ENCODE data around the gene PTPN3. TPM values are rescaled to one million over a fixed set of nuclear protein-coding genes. Genes with fewer than 3 reads are reported as not detected.

The PTPN3 gene
- total and polyA plus RNA-seq, 9 of the 15 experiments (the other 6 are each of a cell fraction or from before 2014, with no cell fraction given): 0.02 TPM; not detected in 8

GRCh38 chr9:109440797-109441287, 57.3 kb downstream of the PTPN3 start (continued):
- TF ChIP-seq ZZZ3 (IDR thresholded peaks at IDR 0.05): no peak
- TF ChIP-seq BRD4 (IDR thresholded peaks at IDR 0.05): no peak
- TF ChIP-seq ASH1L (IDR thresholded peaks at IDR 0.05; ENCODE audit: borderline replicate concordance, low read depth, partially characterized antibody): no peak
- TF ChIP-seq CUX1 (CRISPR knock-in tag; IDR thresholded peaks at IDR 0.05): no peak
- TF ChIP-seq FOSL1 (tag; conservative IDR thresholded peaks at IDR 0.05): no peak
- no peak for TF ChIP-seq TEAD2 (tag; IDR thresholded peaks at IDR 0.05)
- TF ChIP-seq TBL1XR1 (IDR thresholded peaks at IDR 0.05; ENCODE audit: low read length in 2 of 2): no peak
- TF ChIP-seq ZNF3 (CRISPR knock-in tag; IDR thresholded peaks at IDR 0.05): no peak
- no peak for TF ChIP-seq LEF1 (IDR thresholded peaks at IDR 0.05)
- TF ChIP-seq ETS2 (tag; IDR thresholded peaks at IDR 0.05; ENCODE audit: borderline replicate concordance, poor library complexity, severe bottlenecking): no peak
- TF ChIP-seq RNF219 (CRISPR knock-in tag; IDR thresholded peaks at IDR 0.05): no peak
- no peak for TF ChIP-seq GATAD2B (IDR thresholded peaks at IDR 0.05; ENCODE audit: borderline replicate concordance)
- no peak for TF ChIP-seq ATF1 (CRISPR knock-in tag; IDR thresholded peaks at IDR 0.05)
- peak; percentile 56 for TF ChIP-seq ATF1 (tag; IDR thresholded peaks at IDR 0.05)
- no peak for TF ChIP-seq PRDM10 (IDR thresholded peaks at IDR 0.05; ENCODE audit: partially characterized antibody)
- no peak for TF ChIP-seq FOXJ2 (tag; IDR thresholded peaks at IDR 0.05)
- TF ChIP-seq OTX1 (CRISPR knock-in tag; IDR thresholded peaks at IDR 0.05): no peak
- TF ChIP-seq ZNF766 (CRISPR knock-in tag; conservative IDR thresholded peaks at IDR 0.05): peak; percentile 36; the same call in 1 of the 2 replicates
- no peak for TF ChIP-seq ZNF699 (CRISPR knock-in tag; IDR thresholded peaks at IDR 0.05; ENCODE audit: insufficient replicate concordance)
- no peak for TF ChIP-seq BCOR (IDR thresholded peaks at IDR 0.05)
